Heart left ventricle (tissue), 13 donors: ENCODE measurements around the gene GPR15LG.

Experiments
- POLR2A ChIP-seq, 2 donors: fragments of 450-650 bp; IDR thresholded peaks; one replicate each; pipeline ENCODE4 v1.6.1; 2017; ENCODE audit warnings: antibody characterized with exemption in 2 of 2, mild to moderate bottlenecking in 2 of 2, moderate library complexity in 2 of 2
- TF ChIP-seq, protein P1 (sequence below), 12 donors: fragments of 200-600 bp; sonication (generic) in 4 of 12; IDR thresholded peaks; one replicate each; pipeline versions ENCODE4 v1.5.0 to v1.8.0; 2018 to 2022; ENCODE audit warnings: antibody characterized with exemption in 12 of 12, mild to moderate bottlenecking in 5 of 12
- donor health status: ischemic (EF 13 %, LVEDD 7.1; RV severe dilation, severe dysfunction).
- donor health status: DM: no; HTN: yes; CAD: no.
- donor health status: DM: no; HTN: no; CAD: no.
- donor health status: ischemic (EF 25% LVEDD 6.9; RV normal size, moderate dysfunction).
- donor health status: ischemic (EF 25% LVEDD 5.7; RV mildly dilated, moderate dysfunction).
- donor health status: ischemic (EF 35%, LVEDD 5.7; RV mildly dilated, moderate dysfunction).
- donor health status: nonischemic (EF 11% LVEDD 7.7; RV severe dilation, severe dysfunction).
- donor health status: DM: yes; HTN: yes; CAD: no.
- donor health status: PGD.
- donor health status: ischemic (EF 29% LVEDD 5.4; RV normal size, mild dysfunction).
- donor health status: nonischemic (EF 23%, LVEDD 6.1; RV moderate dilation, normal function).

- no peak for TF ChIP-seq POLR2A (IDR thresholded peaks at IDR 0.05)
- TF ChIP-seq, protein P1, sequence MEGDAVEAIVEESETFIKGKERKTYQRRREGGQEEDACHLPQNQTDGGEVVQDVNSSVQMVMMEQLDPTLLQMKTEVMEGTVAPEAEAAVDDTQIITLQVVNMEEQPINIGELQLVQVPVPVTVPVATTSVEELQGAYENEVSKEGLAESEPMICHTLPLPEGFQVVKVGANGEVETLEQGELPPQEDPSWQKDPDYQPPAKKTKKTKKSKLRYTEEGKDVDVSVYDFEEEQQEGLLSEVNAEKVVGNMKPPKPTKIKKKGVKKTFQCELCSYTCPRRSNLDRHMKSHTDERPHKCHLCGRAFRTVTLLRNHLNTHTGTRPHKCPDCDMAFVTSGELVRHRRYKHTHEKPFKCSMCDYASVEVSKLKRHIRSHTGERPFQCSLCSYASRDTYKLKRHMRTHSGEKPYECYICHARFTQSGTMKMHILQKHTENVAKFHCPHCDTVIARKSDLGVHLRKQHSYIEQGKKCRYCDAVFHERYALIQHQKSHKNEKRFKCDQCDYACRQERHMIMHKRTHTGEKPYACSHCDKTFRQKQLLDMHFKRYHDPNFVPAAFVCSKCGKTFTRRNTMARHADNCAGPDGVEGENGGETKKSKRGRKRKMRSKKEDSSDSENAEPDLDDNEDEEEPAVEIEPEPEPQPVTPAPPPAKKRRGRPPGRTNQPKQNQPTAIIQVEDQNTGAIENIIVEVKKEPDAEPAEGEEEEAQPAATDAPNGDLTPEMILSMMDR (IDR thresholded peaks at IDR 0.05), result no peak
Observed at GRCh38 chr10:84202349-84202748, 28.7 kb downstream of the GPR15LG start.
